Measurements from ENCODE around the gene FANCD2. TPM values are rescaled to one million over a fixed set of nuclear protein-coding genes. Genes with fewer than 3 reads are reported as not detected.
A peak's percentile ranks its signal among the peaks of the same experiment; 100 is the strongest.

Gene FANCD2
- total RNA-seq, 1 experiment from 2014 or later: 74.9 TPM

- no peak overlapping the region for H2AFZ ChIP-seq (ENCODE audit: low read length)
- H3K79me1 ChIP-seq (ENCODE audit: insufficient read depth, low read depth, low read length, poor library complexity, severe bottlenecking): no peaks in the 10 kb centered on the region
- H3K23ac ChIP-seq (ENCODE audit: insufficient read length, low read depth, low read length): no peak overlapping the region
- Mint-ChIP-seq H3K4me1 (no peaks in the 10 kb centered on the region), H3K9me3 (no peaks in the 10 kb centered on the region), H3K27me3 (ENCODE audit: low read depth) (no peaks in the 10 kb centered on the region), H3K36me3 (ENCODE audit: insufficient read depth in 1 of 3, low read depth in 3 of 3) (peaks cover 31 to 73% (median 67%) of the 10 kb centered on the region in 3 experiments), H3K4me3 (no peak overlapping the region), H3K27ac (peak overlapping the region in 1 of 3 experiments; percentile 13; a peak in 1 of 7 replicates)
- H2BK15ac ChIP-seq (ENCODE audit: low read depth, low read length): no peak overlapping the region
- no peak overlapping the region for H2BK120ac ChIP-seq (ENCODE audit: low read depth, low read length, poor library complexity, severe bottlenecking)
- no peak overlapping the region for H3K4me2 ChIP-seq (ENCODE audit: insufficient read depth, insufficient read length, low read length)
- no peak overlapping the region for H4K8ac ChIP-seq (replicated peaks; ENCODE audit: insufficient read length, low read depth, low read length)
- no peak overlapping the region for H3K56ac ChIP-seq (ENCODE audit: insufficient read length, low read depth, low read length)
- no peak overlapping the region for H3K9ac ChIP-seq (ENCODE audit: extremely low read depth, insufficient read length, low read length)
- no peak for DNase-seq
- H3K4ac ChIP-seq (ENCODE audit: low read depth, low read length): no peak overlapping the region
- no peaks in the 10 kb centered on the region for H3K4me1 ChIP-seq (ENCODE audit: insufficient read depth, low read length)
- no peak overlapping the region for H2AK5ac ChIP-seq (ENCODE audit: insufficient read length, low read length)
- no peak overlapping the region for H3K27ac ChIP-seq (ENCODE audit: insufficient read length, low read depth, low read length)
- no peak overlapping the region for H4K5ac ChIP-seq (ENCODE audit: insufficient read length, low read depth, low read length)
- no peaks in the 10 kb centered on the region for H3K9me3 ChIP-seq (ENCODE audit: control insufficient read depth, low read depth, low read length)
- no peaks in the 10 kb centered on the region for H3K79me2 ChIP-seq (ENCODE audit: insufficient read depth, low read length)
- WGBS (ENCODE audit: extremely low coverage, insufficient read length, low lambda C conversion rate): no CpG with 5 or more reads among the region's 5 CpGs
- H2BK5ac ChIP-seq (ENCODE audit: insufficient read length, low read length): no peak overlapping the region
- H2BK12ac ChIP-seq (ENCODE audit: insufficient read length, low read depth, low read length): no peak overlapping the region
- no peaks in the 10 kb centered on the region for H3K27me3 ChIP-seq (ENCODE audit: insufficient read depth, low read length)
- H2BK20ac ChIP-seq (ENCODE audit: low read depth, low read length, poor library complexity, severe bottlenecking): no peak overlapping the region
- no peak overlapping the region for H3T11ph ChIP-seq (ENCODE audit: low read length)
- H3K23me2 ChIP-seq (ENCODE audit: insufficient read length, low read depth, low read length, poor library complexity, severe bottlenecking): no peaks in the 10 kb centered on the region
- no peak overlapping the region for H3K14ac ChIP-seq (ENCODE audit: insufficient read depth, low read length)
- no peak overlapping the region for H4K91ac ChIP-seq (ENCODE audit: insufficient read length, low read depth, low read length)
- H3K18ac ChIP-seq (ENCODE audit: insufficient read length, low read depth, low read length): no peak overlapping the region
- H4K20me1 ChIP-seq (ENCODE audit: control insufficient read depth, insufficient read depth, insufficient read length): no peaks in the 10 kb centered on the region
- TF ChIP-seq, protein P1, sequence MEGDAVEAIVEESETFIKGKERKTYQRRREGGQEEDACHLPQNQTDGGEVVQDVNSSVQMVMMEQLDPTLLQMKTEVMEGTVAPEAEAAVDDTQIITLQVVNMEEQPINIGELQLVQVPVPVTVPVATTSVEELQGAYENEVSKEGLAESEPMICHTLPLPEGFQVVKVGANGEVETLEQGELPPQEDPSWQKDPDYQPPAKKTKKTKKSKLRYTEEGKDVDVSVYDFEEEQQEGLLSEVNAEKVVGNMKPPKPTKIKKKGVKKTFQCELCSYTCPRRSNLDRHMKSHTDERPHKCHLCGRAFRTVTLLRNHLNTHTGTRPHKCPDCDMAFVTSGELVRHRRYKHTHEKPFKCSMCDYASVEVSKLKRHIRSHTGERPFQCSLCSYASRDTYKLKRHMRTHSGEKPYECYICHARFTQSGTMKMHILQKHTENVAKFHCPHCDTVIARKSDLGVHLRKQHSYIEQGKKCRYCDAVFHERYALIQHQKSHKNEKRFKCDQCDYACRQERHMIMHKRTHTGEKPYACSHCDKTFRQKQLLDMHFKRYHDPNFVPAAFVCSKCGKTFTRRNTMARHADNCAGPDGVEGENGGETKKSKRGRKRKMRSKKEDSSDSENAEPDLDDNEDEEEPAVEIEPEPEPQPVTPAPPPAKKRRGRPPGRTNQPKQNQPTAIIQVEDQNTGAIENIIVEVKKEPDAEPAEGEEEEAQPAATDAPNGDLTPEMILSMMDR (conservative IDR thresholded peaks at IDR 0.05): no peak
Measured at GRCh38 chr3:10041034-10041433, 14.8 kb downstream of the FANCD2 start.

Data from H9 (cell line).